A673 (cell line): ENCODE results near the gene SNTG2.

Experiments
- EZH2 ChIP-seq: fragments of 200-600 bp; sonication (generic); IDR thresholded peaks from 2 replicates; pipeline ENCODE4 v1.6.1; 2017; ENCODE audit warnings: borderline replicate concordance, low read depth, mild to moderate bottlenecking, mixed read lengths, antibody characterized with exemption, low read length; ENCODE audit not compliant: poor library complexity, severe bottlenecking
- TF ChIP-seq, protein P1 (sequence below): fragments of 300-800, 200-600 bp; sonication (generic); conservative IDR thresholded peaks from 2 replicates; pipeline ENCODE4 v1.5.1; 2017; ENCODE audit warnings: low read depth, mild to moderate bottlenecking, antibody characterized with exemption, low read length, moderate library complexity, mixed read lengths

GRCh38 chr2:1248187-1248586 lies 297.5 kb downstream of the SNTG2 start:
- no peak for TF ChIP-seq EZH2
- TF ChIP-seq, protein P1, sequence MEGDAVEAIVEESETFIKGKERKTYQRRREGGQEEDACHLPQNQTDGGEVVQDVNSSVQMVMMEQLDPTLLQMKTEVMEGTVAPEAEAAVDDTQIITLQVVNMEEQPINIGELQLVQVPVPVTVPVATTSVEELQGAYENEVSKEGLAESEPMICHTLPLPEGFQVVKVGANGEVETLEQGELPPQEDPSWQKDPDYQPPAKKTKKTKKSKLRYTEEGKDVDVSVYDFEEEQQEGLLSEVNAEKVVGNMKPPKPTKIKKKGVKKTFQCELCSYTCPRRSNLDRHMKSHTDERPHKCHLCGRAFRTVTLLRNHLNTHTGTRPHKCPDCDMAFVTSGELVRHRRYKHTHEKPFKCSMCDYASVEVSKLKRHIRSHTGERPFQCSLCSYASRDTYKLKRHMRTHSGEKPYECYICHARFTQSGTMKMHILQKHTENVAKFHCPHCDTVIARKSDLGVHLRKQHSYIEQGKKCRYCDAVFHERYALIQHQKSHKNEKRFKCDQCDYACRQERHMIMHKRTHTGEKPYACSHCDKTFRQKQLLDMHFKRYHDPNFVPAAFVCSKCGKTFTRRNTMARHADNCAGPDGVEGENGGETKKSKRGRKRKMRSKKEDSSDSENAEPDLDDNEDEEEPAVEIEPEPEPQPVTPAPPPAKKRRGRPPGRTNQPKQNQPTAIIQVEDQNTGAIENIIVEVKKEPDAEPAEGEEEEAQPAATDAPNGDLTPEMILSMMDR, result no peak
